NT2/D1 (cell line): Measurements from ENCODE around the gene NOL4L.

ENCODE experiments used
- YY1 ChIP-seq: IDR thresholded peaks from 2 replicates; pipeline ENCODE4 v1.6.1; 2011; ENCODE audit not compliant: insufficient read length, insufficient read depth
- ZNF274 ChIP-seq: IDR thresholded peaks from 2 replicates; pipeline ENCODE4 v1.6.1; 2011; ENCODE audit warnings: mild to moderate bottlenecking, low read depth, low read length

DNA sequence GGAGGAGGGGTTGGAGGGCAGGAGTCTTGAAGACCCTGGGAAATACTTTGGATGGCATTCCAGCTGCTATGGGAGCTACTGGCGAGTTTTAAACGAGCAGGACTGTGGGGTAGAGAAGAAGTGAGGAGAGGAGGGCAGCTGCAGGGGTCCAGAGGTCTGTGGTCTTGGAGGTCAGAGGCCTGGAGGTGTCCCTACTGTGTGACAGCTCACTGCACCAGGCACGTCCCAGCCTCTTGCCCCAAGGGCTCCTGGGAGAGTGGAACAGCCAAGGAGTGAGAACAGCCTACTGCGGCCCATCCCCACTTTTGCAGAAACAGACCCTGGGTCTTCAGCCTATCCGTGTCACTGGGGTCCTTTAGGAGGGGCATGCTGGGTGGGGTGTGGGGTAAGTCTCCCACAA lies 2.9 kb upstream of the NOL4L start:
- TF ChIP-seq ZNF274 = no peak
- no peak for TF ChIP-seq YY1
